GM21737 (cell line): ENCODE data around the gene RENBP.

Source experiments
- ATAC-seq: cut with Tn5 transposase; IDR thresholded peaks from one replicate; pipeline ENCODE4 v1.9.1; 2021; ENCODE audit warnings: mild to moderate bottlenecking, moderate library complexity; ENCODE audit not compliant: unreplicated experiment

The RENBP gene

DNA sequence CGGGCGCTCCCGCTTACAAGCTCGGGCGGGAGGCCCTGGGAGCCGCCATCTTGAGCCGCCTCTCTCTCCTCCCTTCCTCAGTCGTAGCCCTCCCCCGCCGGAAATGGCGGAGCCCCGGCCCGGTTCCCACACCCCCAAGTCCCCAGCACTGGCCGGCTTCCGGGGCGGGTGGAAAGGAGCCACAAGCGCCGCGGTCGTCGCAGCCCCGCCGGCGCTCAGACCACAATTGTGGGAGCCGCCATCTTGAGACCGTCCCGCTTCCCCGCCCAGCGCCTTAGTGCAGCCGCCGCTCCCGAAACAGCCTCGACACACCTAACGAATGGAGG is 26.6 kb upstream of the RENBP start:
- ATAC-seq, result peak; percentile 32

DNA sequence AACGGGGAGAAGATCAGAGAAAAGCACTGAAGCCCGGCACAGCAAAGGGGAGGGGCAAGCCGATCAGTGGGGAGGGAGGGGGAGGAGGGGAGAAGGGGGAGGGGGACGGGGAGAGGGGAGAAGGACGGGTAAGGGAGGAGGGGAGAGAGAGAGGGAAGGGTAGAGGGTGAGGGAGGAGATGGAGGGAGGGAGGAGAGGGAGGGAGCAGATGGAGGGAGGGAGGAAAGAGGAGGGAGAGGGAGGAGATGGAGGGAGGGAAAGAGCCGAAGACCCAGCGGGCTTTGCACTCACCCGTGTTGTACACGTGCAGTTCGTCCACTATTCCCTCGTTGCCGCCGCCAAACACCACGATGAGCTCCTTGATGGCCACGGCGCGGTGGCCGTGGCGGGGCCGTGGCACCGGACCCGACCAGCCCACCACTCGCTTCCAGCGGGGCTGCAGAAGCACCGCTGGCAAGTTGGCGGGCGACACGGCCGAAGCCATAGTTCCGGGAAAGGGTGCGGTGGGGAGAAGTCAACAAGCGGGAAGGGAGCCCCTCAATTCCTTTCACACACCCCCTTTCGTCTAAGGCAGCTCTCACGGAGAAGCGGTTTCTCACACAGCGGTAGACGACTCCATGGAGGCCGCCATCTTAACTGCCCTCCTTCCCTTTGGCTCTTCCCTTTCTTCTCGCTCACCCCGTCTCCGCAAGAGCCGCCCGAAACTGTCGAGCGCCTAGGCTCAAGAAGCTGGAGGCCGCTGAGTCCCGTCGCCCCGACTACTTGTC is 26.1 kb upstream of the RENBP start:
- ATAC-seq, result peak; percentile 1

DNA sequence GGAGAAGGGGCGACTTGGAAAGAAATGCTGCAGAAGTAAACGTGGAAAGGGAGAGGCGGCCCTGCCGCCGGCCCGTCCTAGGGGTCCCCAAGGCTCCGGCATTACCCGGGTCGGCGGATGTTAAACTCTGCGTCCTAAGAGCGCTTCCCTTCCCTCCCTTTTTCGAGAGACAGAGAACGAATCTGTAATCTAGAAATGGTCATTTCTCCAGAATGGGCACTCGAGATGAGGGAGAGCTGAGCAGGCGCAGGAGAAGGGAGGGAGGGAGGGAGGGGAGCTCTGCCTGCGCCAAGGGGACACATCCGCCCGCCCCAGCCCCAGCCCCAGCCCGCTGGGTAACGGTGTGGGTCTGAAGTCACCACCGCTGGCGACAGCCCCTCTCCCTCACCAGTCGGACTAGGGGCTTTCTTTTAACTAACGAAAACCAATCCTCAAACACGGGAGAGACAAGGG is 25.5 kb upstream of the RENBP start:
- no peak for ATAC-seq

- ATAC-seq, result no peak
Measured at GRCh38 chrX:153969125-153969903, 24.9 kb upstream of the RENBP start.

DNA sequence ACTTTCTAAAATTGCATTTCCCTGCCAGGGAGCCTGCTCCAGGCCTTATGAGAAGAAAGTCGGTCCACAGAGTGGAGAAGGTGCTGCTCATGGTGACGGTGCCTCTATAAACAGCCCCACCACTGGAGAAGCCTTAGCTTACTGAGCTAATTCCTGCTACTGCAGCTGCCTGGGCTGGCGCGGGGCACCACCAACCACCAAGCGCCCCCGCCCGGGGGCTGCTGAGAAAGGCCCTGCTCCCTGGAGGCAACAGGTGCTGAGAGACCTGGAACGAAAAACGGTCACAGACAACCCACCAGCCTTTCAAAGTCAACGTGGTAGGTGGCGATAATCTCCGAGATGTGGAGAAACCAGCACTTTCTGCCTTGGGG is 24.3 kb upstream of the RENBP start:
- no peak for ATAC-seq

- no peak for ATAC-seq
Measured at GRCh38 chrX:153968255-153968654, 23.8 kb upstream of the RENBP start.

DNA sequence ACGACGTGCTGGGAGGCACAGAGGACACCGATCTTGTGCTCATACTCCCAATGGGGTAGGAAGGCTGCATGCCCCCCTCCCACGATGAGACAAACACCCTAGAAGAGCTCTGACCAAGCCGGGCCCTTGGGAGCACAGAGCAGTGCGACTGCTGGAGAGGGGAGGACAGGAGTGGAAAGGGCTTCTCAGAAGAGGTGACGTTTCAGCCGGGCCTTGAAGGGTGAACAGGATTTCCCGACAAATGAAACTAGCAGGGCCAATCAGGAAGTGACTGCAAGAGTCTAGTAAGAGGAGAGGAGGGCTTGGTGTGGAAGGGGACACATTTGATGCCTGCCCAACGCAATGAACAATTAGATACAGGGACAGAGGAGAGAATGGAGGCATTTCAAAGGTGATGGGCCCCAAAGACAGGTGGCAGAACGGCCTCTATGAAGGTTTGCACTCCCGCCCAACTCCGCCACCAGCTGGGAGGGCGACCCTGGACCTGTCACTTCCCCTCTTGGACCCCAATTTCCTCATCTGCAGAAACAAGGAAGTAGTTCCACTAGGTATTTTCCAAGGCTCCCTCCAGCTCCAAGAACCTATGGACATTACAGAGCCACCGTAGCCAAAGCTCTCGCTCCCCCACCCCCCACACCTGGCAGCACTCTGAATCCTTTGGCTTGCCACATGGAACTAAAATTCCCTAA is 23.2 kb upstream of the RENBP start:
- ATAC-seq, result no peak

DNA sequence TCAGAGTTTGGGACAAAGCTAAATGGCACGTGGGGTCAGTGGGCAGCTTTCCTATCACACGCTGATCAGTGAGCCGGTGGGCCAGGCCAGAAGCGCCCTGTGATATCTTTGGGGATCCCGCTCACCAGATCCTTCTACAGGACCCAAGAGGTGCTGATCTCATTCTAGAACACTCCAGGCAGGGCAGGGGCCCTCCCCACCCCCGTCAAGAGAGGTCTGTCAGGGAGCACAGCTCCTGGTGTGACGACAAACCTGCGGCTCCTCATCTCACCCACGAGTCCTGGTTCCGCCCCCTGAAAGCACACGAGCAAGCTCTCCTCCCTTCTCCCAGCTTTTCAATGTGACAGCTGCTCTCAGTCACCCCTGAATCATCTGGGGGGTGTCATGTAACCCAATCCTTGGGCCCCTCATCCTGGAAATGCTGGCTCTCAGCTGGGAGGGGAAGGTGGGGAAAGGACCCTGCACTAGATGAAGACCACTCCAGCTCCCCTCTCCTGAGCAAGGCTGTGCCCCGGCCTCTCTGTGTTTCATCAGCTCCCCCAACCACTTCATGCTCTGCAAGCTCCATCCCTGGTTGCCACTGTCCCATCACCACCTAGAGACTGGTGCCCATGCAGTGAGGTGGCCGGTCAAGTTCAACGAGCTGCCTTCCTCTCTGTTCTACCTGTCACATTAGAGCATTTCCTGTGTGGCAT is 22.5 kb upstream of the RENBP start:
- ATAC-seq, result no peak

GRCh38 chrX:153966283-153966688 is 21.8 kb upstream of the RENBP start:
- ATAC-seq, result no peak

DNA sequence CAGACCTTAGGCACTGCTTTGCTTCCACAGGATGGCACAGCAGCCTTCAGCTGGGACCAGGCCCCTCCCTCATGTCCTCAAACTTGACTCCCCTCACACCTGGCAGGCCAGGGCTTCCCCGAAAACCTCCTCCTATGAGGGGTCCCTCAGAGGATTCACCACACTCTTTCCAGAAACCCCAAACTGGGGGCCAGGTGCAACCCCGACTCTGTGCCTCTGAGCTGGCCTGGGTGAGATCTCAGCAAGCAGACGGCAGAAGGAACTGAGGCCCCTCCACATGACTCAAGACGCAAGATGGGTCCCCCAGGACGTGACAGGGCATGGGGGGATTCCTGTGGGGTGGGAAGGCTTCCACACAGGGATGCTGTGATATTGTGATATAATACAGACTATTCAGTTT is 21.0 kb upstream of the RENBP start:
- ATAC-seq, result no peak

- ATAC-seq, result no peak
Measured at GRCh38 chrX:153964105-153964504, 19.7 kb upstream of the RENBP start.

DNA sequence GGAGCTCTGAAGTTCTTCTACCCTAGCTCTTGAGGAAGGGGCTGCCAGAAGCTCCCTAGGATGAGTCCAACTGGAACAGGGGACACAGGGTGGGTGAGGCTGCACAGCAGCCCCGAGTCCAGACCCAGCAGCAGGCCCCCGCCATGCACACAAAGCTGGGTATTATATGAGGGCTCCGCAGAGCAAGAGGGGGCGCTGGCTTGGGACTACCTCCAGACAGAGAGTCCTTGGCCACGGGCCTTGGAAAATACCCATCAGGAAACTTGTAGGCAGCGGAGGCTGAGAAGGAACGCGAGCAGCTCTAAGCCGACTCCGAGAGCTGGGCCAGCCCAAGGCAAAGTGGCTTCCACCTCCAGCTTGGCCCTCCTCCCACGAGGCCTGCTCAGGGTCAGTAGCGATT is 19.1 kb upstream of the RENBP start:
- no peak for ATAC-seq

DNA sequence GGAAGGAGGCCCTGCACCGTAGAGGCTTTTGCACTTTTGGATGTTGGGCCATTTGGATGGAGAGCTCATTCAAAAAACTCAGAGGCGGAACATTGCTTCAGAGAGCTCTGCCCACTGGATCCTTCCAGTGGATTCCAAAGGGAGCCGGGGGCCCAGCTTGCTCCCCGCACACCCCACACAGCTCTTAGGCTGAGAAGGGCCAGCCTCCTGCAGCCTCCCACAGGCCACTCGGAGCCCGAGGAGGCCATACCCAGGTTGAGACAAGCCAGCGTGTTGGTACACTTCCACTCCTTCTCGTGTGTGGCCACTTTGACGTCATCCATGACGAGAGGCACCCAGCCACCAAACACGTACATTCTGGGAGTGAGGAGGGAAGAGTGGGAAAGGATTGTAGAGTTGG is 16.8 kb upstream of the RENBP start:
- no peak for ATAC-seq

DNA sequence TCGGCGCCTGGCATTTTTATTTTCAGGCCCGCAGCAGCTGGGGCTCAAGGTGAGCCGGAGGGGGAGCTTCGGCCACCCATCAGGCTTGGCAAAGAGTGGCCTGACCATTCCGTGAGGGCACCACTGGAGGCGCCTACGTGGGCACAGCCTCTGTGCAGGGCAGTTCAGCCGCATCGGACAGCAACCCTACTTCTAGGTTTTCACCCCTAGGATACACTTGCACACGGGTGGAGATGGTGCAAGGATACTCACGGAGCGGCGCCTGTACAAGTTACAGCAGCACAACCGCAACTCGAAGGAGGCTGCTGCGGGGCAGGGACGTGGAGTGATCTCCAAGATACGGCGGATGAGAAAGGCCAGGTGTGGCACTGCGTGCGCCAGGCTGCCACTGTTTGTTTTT is 16.3 kb upstream of the RENBP start:
- ATAC-seq, result no peak

GRCh38 chrX:153960077-153960476 is 15.6 kb upstream of the RENBP start:
- ATAC-seq, result no peak

- no peak for ATAC-seq
Measured at GRCh38 chrX:153959649-153960048, 15.2 kb upstream of the RENBP start.

DNA sequence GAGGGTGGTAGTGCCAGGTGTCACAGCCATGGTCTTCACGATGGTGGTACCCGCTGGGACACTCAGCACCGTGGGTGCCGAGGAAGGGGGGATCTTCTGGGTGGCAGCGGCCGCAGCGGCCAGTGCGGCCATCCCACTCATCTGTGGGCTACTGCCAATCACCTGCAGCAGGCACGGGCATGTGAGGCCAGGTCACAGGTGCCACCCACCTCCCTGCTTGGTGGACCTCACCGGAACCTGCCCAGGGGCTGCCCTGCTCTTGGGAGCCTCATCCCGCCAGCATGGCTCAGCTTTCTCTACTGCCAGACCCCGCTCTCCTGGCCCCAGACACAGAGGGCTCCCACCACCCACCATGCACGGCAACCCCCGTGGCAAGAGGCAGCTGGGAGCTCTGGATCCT is 14.2 kb upstream of the RENBP start:
- ATAC-seq, result no peak

- ATAC-seq, result no peak
Measured at GRCh38 chrX:153957224-153957623, 12.8 kb upstream of the RENBP start.

- no peak for ATAC-seq
Measured at GRCh38 chrX:153956044-153956907, 11.8 kb upstream of the RENBP start.

DNA sequence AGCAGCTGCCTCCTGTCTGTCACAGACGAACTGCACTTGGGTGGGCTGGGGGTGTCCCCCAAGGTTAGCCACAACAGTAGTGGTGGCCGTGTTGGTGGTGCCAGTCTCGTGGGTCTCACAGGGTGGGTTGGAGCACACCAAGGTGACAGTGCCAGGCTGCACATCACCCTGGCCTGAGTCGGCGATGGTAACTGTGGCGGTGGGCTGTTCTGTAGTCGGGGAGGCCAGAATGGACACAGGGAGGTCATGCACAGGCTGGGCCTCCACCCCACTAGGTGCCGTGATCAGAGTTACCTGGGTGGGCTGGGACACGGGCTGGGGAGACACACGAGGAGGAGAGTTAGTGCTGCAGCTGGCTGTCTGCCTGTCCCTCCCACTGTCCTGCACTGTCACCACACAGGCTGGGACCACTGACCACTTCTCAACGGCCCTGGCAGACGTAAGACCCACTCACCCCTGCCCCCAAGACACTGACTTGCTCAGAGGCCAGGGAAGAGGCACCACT is 10.8 kb upstream of the RENBP start:
- ATAC-seq, result no peak
